HTR-8/SVneo (cell line): ENCODE data around the gene GNB1.
"Not testable (repeated sequence)": the region's sequence is repeated elsewhere in the genome, so short reads cannot be mapped to it uniquely, and the experiment has no call there.

Source experiments
- DNase-seq: peaks from one replicate; pipeline ENCODE4 v3.0.0; 2011; ENCODE audit warnings: low spot score, mixed read lengths; ENCODE audit not compliant: insufficient read length
- FAIRE-seq: peaks from 2 replicates; lab custom pipeline; 2011; peaks lifted over from hg19 to GRCh38; lab: Jason Lieb, UNC

Gene GNB1

DNA sequence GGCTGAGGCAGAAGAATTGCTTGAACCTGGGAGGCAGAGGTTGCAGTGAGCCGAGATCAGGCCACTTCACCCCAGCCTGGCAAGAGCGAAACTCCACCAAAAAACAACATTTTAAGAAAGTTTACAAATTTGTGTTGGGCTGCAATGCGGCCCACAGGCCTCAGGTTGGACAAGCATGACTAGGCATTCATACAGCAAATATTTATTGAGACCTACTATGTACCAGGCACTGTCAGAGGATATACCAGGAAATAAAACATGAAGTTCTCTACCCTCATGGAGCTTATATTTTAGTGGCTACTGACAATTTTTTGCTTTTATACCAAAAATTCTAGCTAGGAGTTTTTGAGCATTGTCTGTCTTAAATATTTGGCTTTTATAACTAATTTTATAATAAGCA is 23.7 kb downstream of the GNB1 start:
- FAIRE-seq: no peak

DNA sequence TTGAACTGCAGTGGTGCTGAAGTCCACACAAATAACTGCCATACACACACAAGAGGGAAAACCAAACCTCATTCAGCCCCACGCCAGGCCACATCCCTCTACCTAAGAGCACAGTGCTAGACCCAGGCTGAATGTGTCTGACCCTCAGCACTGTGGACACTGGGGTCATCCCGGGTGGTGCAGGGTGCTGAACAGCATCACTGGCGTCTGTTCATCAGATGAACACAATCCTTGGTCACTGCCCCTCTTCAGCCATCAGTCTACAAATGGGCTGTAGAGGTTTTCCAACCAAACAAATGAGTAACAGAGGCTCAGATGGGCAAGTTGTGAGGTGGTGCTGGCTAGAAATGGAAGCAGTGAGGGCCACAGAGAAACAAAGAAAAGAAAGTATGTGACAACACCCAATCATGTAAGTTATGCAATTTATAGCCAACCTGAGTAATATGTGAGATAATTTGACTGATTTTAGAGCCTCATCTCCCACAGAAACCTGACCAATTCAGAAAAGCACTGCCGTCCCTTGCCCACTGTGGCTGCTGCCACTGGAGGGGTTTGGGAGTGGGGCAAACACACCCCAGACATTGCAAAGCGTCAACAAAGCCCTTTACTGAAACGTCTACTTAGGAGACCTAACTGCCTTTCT is 27.9 kb downstream of the GNB1 start:
- DNase-seq: no peak
- FAIRE-seq: no peak

More for the DNA sequence above, 23.7 kb downstream of the GNB1 start:
- no peak for DNase-seq

DNA sequence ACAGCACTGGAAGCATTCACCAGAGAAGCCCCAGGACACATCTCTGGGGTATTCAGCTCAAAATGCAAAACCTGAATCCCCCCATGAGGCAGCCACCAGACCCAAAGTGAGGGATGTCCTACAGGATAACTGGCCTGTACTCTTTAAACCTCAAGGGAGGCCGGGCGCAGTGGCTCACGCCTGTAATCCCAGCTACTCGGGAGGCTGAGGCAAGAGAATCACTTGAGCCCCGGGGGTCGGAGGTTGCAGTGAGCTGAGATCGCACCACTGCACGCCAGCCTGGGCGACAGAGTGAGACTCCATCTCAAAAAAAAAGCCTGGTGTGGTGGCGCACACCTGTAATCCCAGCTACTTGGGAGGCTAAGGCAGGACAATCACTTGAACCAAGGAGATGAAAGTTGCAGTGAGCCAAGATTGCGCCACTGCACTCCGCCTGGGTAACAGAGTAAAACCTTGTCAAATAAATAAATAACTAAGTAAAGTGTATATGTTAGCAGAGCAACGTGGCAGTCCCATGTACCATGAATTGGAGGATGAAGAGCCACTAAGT is 29.1 kb downstream of the GNB1 start:
- FAIRE-seq, DNase-seq: not testable (repeated sequence)

DNA sequence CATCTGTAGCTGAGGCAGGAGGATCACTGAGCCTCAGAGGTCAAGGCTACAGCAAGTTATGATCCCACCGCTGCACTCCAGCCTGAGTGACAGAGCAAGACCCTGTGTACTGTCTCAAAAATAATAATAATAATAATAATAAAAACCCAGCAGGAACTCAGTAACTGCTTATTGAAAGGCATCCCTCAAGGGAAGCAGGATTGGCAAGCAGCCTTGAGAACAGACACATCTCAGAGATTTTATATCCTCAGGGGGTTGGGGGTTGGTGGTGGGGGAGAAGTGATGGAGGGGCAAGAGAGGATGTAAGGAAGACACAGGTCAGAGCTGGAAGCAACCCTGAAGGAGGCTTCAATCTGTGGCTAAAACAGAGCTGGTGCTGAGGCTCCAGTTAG is 29.6 kb downstream of the GNB1 start:
- FAIRE-seq (no peak), DNase-seq (no peak)

DNA sequence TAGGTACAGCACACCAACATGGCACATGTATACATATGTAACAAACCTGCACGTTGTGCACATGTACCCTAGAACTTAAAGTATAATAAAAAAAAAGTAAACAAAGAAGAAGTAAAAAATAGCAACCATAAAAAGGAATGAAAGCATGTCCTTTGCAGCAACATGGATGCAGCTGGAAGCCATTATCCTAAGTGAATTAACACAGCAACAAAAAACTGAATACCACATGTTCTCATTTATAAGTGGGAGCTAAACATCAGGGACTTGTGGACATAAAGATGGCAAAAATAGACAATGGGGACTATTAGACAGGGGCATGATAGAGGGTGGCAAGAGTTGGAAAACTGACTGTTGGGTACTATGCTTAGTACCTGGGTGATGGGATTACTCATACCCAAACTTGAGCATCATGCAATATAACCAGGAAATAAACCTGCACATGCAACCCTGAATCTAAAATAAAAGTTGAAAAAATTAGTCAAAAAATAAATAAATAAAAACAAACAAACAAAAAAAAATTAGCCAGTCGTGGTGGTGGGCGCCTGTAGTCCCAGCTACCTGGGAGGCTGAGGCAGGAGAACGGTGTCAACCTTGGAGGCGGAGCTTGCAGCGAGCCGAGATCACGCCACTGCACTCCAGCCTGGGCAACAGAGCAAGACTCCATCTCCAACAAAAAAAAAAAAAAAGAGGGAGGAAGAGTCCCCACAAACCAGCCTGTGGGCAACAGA is 30.8 kb downstream of the GNB1 start:
- not testable (repeated sequence) for DNase-seq, FAIRE-seq

DNA sequence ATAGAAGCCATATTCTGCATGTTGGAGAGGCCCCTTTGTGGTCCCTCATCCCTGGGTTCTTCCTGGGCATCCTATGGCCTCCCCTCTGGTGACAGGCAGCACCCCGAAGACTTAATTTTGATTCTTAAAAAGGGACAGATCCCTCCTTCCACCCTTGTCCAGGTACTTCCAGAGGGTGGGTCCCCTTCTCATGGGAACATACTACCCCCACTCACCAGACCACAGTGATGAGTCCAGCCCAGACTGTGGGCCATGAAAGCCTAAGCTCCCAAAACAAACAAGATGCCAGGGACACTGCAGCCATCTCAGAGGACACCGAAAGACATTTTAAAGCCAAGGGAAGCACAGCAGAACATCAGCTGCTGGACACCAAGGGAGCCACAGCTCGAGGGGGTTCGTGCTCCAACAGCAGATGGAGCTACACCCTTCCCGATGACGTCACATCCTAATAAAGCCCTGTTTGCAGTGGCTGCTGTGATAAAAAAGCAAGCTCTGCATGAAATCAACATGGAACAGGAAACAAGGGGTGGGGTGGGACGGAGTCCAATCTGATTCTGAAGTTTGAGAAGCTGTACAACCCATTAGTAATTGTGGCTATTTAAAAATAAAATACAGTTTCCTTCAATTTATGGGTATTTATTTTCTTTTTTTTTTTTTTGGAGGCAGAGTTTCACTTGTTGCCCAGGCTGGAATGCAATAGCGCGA is 32.4 kb downstream of the GNB1 start:
- peak; percentile 55 for DNase-seq
- no peak for FAIRE-seq

DNA sequence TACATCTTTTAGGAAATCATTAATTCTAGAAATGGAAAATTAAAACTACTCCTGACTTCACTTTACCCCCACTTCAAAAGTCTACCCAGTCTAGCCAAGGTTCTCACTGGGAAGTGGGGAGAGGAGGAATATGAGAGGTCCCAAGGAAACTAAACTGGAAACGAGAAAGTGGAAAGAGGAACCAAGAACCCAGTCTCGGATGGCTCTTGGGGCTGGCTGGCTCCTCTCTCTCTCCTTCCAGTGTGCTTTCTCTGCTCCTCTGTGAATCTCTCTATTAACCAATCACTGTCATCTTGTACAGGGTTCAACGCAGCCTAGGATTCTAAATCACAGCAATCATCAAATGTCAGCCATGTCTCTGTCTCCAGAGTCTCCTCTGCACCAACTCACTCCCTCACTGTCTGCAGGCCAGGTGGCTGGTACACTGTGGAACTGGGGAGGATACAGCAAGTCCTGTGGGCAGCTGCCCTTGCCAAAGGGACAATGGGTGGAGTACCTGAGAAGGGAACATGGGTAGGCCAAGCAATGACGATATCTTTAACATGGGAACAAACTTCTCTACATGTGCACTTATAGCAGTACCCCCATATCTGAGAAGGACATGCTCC is 33.7 kb downstream of the GNB1 start:
- DNase-seq (no peak), FAIRE-seq (peak; percentile 46)

DNA sequence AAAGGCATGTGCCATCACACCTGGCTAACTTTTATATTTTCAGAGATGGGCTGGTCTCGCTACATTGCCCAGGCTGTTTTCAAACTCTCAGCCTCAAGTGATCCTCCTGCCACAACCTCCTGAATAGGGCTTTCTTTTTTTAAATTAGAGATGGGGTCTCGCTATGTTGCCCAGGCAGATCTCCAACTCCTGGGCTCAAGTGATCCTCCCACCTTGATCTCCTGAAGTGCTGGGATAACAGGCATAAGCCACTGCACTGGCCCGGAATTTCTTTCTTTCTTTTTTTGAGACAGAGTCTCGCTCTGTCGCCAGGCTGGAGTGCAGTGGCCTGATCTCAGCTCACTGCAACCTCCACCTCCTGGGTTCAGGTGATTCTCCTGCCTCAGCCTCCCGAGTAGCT is 34.7 kb downstream of the GNB1 start:
- not testable (repeated sequence) for FAIRE-seq

DNA sequence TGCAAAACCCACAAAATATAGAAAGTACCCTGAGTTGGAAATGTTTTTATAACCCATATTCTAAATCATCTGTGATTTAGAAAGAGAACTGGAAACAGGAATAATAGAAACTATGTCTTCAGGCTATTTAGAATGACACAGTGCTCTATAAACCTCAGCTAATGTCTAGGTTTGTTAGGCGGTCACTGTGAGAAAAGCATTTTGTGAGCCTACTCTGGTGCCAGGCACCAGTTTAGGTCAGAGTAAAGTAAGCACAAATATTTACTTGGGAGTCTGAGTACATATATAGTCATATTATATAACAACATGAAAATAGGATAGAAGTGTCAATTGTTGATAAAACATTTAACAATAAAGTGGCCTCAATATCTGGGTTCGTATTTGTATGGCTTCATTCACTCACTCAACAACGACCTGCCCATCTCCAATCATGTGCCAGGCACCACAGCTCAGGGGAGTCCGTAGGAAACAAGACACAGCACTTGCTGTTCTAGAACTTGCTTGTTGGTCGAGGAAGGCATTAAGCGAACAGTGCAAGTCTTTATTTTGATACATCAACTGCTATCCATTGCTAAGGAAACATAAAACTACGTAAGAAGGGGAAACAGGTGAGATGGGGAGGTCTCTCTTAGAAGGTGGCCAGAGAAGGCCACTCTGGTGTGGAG is 37.2 kb downstream of the GNB1 start:
- FAIRE-seq (no peak), DNase-seq (no peak)

More for the DNA sequence above, 34.7 kb downstream of the GNB1 start:
- DNase-seq: not testable (repeated sequence)

DNA sequence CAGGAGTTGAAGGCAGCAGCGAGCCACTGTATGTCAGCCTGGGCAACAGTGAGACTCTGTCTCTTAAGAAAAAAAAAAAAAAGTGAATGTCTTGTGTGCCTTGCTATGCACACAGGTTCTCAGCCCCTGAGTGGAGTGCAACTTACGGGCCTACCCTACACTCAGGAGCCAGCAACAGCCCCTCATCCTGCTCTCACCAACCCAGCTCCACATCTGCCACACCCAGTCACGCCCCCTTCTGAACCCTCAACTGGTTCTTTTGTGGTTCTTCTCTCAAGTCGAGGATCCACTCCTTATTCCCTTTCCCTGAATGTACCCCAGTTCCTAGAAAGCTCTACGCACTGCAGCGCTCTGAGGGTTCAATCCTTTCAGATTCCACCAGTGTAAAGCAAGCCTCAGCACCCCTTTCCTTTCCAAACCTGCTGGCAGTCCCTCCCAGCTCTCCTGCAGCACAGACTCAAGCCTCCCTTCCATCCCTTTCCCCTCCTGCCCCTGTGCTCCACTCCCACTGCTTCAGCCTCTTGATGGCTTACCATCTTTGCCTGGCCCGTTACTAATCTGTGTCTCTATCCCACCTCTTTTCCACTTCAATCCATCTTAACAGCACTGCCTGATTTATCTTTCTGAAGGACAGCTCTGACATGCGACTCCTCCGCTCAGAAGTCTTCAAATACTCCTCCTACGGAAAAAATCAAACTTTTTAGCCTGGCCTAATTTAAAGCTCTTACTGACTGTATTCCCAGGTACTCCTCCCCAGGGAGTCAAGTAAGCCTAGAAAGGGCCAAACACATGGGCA is 38.1 kb downstream of the GNB1 start:
- DNase-seq: no peak
- no peak for FAIRE-seq

DNA sequence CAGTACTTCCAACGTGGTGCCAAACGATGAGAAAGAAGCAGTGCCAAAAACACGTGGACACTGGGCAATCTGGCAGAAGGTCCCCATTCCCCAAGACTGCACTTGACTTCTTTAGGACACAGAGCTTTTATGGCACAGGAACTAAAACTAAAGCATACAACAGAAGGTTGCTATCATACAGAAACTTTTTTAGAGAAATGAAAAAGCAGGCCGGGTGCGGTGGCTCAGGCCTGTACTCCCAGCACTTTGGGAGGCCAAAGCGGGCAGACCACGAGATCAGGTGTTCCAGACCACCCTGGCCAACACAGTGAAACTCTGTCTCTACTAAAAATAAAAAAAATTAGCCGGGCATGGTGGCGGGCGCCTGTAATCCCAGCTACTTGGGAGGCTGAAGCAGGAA is 43.0 kb downstream of the GNB1 start:
- no peak for FAIRE-seq
- no peak for DNase-seq

DNA sequence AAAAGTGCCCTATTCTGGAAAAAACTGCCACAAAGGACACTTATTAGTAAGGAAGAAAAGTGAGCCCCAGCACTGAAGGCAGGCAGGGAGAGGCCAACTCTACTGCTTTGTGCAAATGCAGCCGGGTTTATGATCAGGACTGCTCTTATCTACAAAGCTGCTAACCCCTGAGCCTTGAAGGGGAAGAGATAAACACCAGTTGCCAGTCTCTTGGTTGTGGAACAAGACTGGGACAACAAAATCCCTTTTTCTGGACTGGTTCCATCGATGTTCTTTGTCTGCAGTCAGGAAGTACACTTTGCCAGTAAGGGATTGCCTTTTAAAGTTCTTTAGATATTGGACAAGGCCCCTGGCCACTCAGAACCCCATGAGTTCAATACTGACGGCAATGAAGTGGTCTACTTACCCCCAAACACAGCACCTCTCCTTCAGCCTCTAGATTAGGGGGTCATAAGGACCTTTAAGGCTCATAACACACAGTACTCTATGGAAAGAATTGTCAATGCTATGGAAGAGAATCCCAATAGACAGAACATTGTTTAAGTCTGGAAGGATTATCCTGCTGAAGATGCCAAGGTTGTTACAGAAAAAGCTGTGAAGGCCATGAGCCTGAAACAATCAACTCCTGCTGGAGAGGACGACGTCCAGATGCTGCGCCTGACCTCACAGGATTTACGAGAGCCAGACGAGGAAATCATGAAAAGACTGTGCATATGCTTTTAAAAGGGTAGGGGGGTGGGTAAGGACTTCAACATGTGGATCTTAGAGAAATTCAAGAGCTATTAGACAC is 43.6 kb downstream of the GNB1 start:
- DNase-seq (no peak), FAIRE-seq (no peak)

DNA sequence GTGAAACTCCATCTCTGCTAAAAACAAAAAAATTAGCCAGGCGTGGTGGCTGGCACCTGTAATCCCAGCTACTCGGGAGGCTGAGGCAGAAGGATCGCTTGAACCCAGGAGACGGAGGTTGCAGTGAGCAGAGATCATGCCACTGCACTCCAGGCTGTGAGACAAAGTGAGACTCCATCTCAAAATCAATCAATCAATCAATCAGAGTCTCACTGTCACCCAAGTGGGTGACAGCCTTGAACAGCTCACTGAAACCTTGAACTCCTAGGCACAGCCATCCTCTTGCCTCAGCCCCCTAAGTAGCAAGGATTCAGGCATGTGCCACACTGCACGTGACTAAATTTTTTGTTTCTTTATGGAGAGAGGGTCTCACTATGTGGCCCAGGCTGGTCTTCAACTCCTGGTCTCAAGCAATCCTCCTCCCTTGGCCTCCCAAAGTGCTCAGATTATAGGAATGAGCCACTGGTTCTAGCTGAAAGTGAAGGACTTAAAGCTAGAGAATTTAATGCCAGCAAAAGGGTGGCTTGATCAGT is 44.4 kb downstream of the GNB1 start:
- FAIRE-seq (no peak), DNase-seq (no peak)

DNA sequence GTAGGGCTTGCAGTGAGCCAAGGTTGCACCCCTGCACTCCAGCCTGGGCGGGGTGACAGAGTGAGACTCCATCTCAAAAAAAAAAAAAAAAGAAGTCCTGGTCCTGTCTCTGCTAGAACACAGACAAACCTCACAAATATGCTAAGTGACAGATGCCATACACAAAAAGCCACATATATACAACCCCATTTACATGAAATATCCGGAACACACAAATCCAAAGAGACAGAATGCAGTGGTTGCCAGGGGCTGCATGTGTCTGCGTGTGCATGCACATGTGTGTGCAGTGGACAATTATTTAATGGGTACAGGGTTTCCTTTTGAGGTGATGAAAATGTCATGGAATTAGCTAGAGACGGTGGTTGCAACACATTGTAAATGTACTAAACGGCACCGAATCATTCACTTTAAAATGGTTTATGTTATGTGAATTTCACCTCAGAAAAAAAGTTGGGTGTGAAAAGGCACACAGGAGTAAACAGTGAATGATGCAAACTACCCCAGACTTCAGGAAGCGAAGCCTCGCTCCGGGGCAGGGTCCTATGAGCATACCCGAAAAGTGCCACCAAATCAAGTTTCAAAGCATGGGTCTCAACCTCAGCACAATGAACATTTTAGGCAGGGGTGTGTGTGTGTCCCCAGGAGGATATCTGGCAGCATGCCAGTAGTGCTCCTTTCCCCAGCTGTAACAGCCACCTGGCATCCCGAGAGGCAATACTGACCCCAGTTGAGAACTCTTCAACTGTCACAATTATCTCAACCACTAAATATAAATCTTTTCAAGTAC is 48.3 kb downstream of the GNB1 start:
- FAIRE-seq (no peak), DNase-seq (no peak)

DNA sequence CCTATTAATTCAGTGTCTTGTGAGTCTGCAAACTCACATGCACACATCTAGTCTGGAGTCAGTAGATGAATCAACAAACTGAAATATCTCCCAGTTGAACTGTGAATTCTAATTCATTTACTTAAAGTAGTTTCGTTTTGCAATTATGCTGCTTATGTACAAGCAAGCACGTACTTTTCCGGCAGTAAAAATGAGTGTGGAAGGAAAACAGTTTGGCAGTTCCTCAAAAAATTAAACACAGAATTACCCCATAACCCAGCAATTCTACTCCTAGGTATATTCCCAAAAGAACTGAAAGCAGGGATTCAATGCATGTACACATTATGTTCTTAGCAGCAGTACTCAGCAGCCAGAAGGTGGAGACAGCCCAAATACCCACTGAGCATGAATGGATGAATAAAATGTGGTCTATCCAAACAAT is 49.3 kb downstream of the GNB1 start:
- no peak for DNase-seq
- FAIRE-seq: no peak

DNA sequence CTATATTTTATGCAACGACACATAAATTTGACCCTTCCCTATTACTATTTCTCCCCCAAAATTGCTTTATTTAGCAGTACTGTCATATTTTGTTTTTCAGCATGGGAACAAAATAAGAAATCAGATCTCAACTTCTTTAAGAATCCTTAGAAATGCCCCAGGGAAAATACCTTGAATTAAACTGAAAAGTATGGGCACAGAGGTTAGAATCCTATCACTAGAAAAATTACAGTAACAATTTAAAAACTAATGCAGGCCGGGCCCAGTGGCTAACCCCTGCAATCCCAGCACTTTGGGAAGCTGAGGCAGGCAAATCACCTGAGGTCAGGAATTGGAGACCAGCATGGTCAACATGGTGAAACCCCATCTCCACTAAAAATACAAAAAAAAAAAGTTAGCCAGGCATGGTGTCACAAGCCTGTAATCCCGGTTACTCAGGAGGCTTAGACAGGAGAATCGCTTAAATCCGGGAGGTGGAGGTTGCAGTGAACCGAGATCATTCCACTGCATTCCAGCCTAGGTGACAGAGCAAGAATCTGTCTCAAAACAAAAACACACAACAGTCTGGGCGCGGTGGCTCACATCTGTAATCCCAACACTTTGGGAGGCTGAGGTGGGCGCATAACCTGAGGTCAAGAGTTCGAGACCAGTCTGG is 51.4 kb downstream of the GNB1 start:
- no peak for FAIRE-seq
- DNase-seq: no peak

DNA sequence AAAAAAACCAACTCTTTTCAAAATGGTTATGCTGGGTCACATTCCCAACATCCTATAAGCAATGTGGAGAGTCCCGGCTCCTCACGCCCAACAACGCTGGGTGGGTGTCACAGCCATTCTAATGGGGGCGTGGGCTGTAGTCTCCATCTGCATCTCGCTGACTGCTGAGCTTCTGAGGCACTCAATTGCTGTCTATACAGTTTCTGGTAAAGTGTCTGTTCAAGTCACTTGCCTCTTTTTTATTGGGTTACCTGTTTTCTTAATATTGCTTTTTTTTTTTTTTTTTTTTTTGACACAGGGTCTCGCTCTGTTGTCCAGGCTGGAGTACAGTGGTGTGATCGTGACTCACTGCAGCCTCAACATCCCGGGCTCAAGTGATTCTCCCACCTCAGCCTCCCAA is 54.8 kb downstream of the GNB1 start:
- DNase-seq (no peak), FAIRE-seq (no peak)
